KOPT-K1 (cell line): ENCODE data around the gene CARTPT.

ENCODE experiments used
- H3K27ac ChIP-seq: fragments of 200-600 bp; sonication (generic); 2 replicates; pipeline ENCODE4 v1.5.1; 2016; ENCODE audit warnings: antibody characterized with exemption, mild to moderate bottlenecking, low read depth, low read length; ENCODE audit not compliant: poor library complexity, severe bottlenecking
- H3K36me3 ChIP-seq: fragments of 200-600 bp; sonication (generic); 2 replicates; pipeline ENCODE4 v1.5.1; 2017; ENCODE audit warnings: antibody characterized with exemption, mild to moderate bottlenecking, low read length, moderate library complexity; ENCODE audit not compliant: insufficient read depth
- H3K9me3 ChIP-seq: fragments of 200-600 bp; sonication (generic); 2 replicates; pipeline ENCODE4 v1.5.1; 2017; ENCODE audit warnings: antibody characterized with exemption, low read length, mild to moderate bottlenecking; ENCODE audit not compliant: insufficient read depth, poor library complexity, severe bottlenecking

CARTPT gene

GRCh38 chr5:71719063-71719964, at the start of gene CARTPT:
CARTPT (plus strand) TSS chr5:71719275; CDS start chr5:71719294, 19 bp downstream.
- H3K9me3 ChIP-seq = peaks cover 6% of the 10 kb centered on the region
- H3K27ac ChIP-seq = no peak within 1 kb of the TSS
- no peaks in the 10 kb centered on the region for H3K36me3 ChIP-seq

GRCh38 chr5:71677977-71678376, 41.1 kb upstream of the CARTPT start:
- H3K27ac ChIP-seq = no peak overlapping the region

GRCh38 chr5:71679714-71680113, 39.4 kb upstream of the CARTPT start:
- no peak overlapping the region for H3K27ac ChIP-seq
- peaks cover 4% of the 10 kb centered on the region for H3K9me3 ChIP-seq
- H3K36me3 ChIP-seq = no peaks in the 10 kb centered on the region

More at GRCh38 chr5:71677977-71678376, 41.1 kb upstream of the CARTPT start:
- no peaks in the 10 kb centered on the region for H3K9me3 ChIP-seq
- H3K36me3 ChIP-seq = no peaks in the 10 kb centered on the region

GRCh38 chr5:71680510-71680909, 38.6 kb upstream of the CARTPT start:
- no peaks in the 10 kb centered on the region for H3K36me3 ChIP-seq
- H3K27ac ChIP-seq = no peak overlapping the region
- H3K9me3 ChIP-seq = peaks cover 8% of the 10 kb centered on the region

GRCh38 chr5:71681296-71681695, 37.8 kb upstream of the CARTPT start:
- Histone ChIP-seq H3K36me3 (no peaks in the 10 kb centered on the region), H3K27ac (no peak overlapping the region), H3K9me3 (peaks cover 8% of the 10 kb centered on the region)

- Histone ChIP-seq H3K9me3 (peaks cover 8% of the 10 kb centered on the region), H3K27ac (no peak overlapping the region), H3K36me3 (no peaks in the 10 kb centered on the region)
Measured at GRCh38 chr5:71684309-71684708, 34.8 kb upstream of the CARTPT start.

GRCh38 chr5:71693828-71694427, 25.1 kb upstream of the CARTPT start:
- Histone ChIP-seq H3K27ac (no peak overlapping the region), H3K36me3 (no peaks in the 10 kb centered on the region), H3K9me3 (no peaks in the 10 kb centered on the region)

GRCh38 chr5:71695071-71695470, 24.0 kb upstream of the CARTPT start:
- no peaks in the 10 kb centered on the region for H3K9me3 ChIP-seq
- no peak overlapping the region for H3K27ac ChIP-seq
- no peaks in the 10 kb centered on the region for H3K36me3 ChIP-seq

- H3K36me3 ChIP-seq = no peaks in the 10 kb centered on the region
- no peaks in the 10 kb centered on the region for H3K9me3 ChIP-seq
- H3K27ac ChIP-seq = no peak overlapping the region
Measured at GRCh38 chr5:71695595-71695994, 23.5 kb upstream of the CARTPT start.

- Histone ChIP-seq H3K36me3 (no peaks in the 10 kb centered on the region), H3K27ac (no peak overlapping the region), H3K9me3 (no peaks in the 10 kb centered on the region)
Measured at GRCh38 chr5:71697967-71698366, 21.1 kb upstream of the CARTPT start.

GRCh38 chr5:71699233-71699632, 19.8 kb upstream of the CARTPT start:
- Histone ChIP-seq H3K36me3 (no peaks in the 10 kb centered on the region), H3K27ac (no peak overlapping the region), H3K9me3 (no peaks in the 10 kb centered on the region)

GRCh38 chr5:71699751-71700150, 19.3 kb upstream of the CARTPT start:
- H3K27ac ChIP-seq = no peak overlapping the region
- H3K36me3 ChIP-seq = no peaks in the 10 kb centered on the region
- H3K9me3 ChIP-seq = no peaks in the 10 kb centered on the region

GRCh38 chr5:71700803-71701202, 18.3 kb upstream of the CARTPT start:
- H3K9me3 ChIP-seq = no peaks in the 10 kb centered on the region

GRCh38 chr5:71701407-71701806, 17.7 kb upstream of the CARTPT start:
- Histone ChIP-seq H3K36me3 (no peaks in the 10 kb centered on the region), H3K9me3 (no peaks in the 10 kb centered on the region), H3K27ac (no peak overlapping the region)

More at GRCh38 chr5:71700803-71701202, 18.3 kb upstream of the CARTPT start:
- no peak overlapping the region for H3K27ac ChIP-seq
- no peaks in the 10 kb centered on the region for H3K36me3 ChIP-seq

- no peaks in the 10 kb centered on the region for H3K36me3 ChIP-seq
- no peak overlapping the region for H3K27ac ChIP-seq
- H3K9me3 ChIP-seq = no peaks in the 10 kb centered on the region
Measured at GRCh38 chr5:71703941-71704340, 15.1 kb upstream of the CARTPT start.
